HEK293 (cell line): Measurements from ENCODE around the gene FAM13B.
"Not testable (repeated sequence)": the region's sequence is repeated elsewhere in the genome, so short reads cannot be mapped to it uniquely, and the experiment has no call there.

Experiments
- AEBP2 ChIP-seq: fragments of 450-650 bp; formaldehyde crosslinking; IDR thresholded peaks from 2 replicates; pipeline ENCODE4 v1.5.1; 2016; ENCODE audit warnings: missing biosample characterization, missing genetic modification characterization, borderline replicate concordance
- CTCF ChIP-seq: fragments of 450-650 bp; formaldehyde crosslinking; IDR thresholded peaks from 2 replicates; pipeline ENCODE4 v1.5.1; 2016; ENCODE audit warnings: missing biosample characterization, missing genetic modification characterization
- ELK4 ChIP-seq: IDR thresholded peaks from 2 replicates; pipeline ENCODE4 v1.6.1; 2011; ENCODE audit warnings: mild to moderate bottlenecking, low read depth, low read length, borderline replicate concordance
- GFI1B ChIP-seq: fragments of 450-650 bp; formaldehyde crosslinking; IDR thresholded peaks from 2 replicates; pipeline ENCODE4 v1.5.1; 2016; ENCODE audit warnings: missing biosample characterization, missing genetic modification characterization
- TSHZ1 ChIP-seq: fragments of 450-650 bp; formaldehyde crosslinking; IDR thresholded peaks from 2 replicates; pipeline ENCODE4 v1.5.1; 2016; ENCODE audit warnings: missing biosample characterization, missing genetic modification characterization, borderline replicate concordance
- ZBTB21 ChIP-seq: fragments of 450-650 bp; formaldehyde crosslinking; IDR thresholded peaks from 2 replicates; pipeline ENCODE4 v1.5.1; 2017; ENCODE audit warnings: missing biosample characterization, missing genetic modification characterization
- ZNF146 ChIP-seq: fragments of 450-650 bp; formaldehyde crosslinking; IDR thresholded peaks from 2 replicates; pipeline ENCODE4 v1.5.1; 2016; ENCODE audit warnings: missing biosample characterization, missing genetic modification characterization
- ZNF513 ChIP-seq: fragments of 450-650 bp; IDR thresholded peaks from 2 replicates; pipeline ENCODE4 v1.5.1; 2018; ENCODE audit warnings: missing biosample characterization, missing genetic modification characterization
- ZNF544 ChIP-seq: fragments of 450-650 bp; formaldehyde crosslinking; IDR thresholded peaks from 2 replicates; pipeline ENCODE4 v1.5.0; 2017; ENCODE audit warnings: missing biosample characterization, missing genetic modification characterization
- ZNF571 ChIP-seq: fragments of 450-650 bp; formaldehyde crosslinking; IDR thresholded peaks from 2 replicates; pipeline ENCODE4 v1.5.0; 2017; ENCODE audit warnings: missing biosample characterization, missing genetic modification characterization
- ZNF830 ChIP-seq: fragments of 450-650 bp; IDR thresholded peaks from 2 replicates; pipeline ENCODE4 v1.5.0; 2018; ENCODE audit warnings: missing biosample characterization, missing genetic modification characterization, low read depth, mild to moderate bottlenecking, moderate library complexity

GRCh38 chr5:137970384-137970783 is 62.5 kb downstream of the FAM13B start:
- TF ChIP-seq CTCF; ZNF571; ZNF544; GFI1B; ELK4; ZNF513; AEBP2 (tag by site-specific recombination); ZBTB21; ZNF146 (tag by site-specific recombination); TSHZ1 (tag by site-specific recombination); ZNF830: not testable (repeated sequence)
